ENCODE data around the gene EIF5AL1.

The EIF5AL1 gene

DNA sequence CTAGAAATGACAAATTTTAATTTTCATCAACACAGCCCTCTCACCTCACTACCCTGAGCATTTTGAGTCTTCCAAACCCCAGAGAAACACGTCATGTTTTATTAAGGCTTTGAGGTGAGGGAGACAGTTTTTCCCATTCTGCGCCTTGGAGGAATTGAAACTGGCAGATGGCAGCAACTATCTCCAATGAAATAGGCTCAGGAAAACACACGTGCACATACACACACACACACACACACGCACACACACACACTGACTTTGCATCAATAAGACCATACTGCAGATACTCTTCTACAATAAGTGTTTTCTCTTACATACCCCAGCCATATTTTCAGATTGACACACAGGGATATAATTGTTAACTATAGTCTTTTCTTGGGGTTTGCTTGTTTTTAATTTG, 51.1 kb downstream of the EIF5AL1 start:
- ATAC-seq (ENCODE audit: insufficient read depth, low read depth) (no peak), DNase-seq (no peak)
- Histone ChIP-seq H3K79me2 (ENCODE audit: insufficient read depth, low read length) (no peaks in the 10 kb centered on the region), H3K4me3 (ENCODE audit: low read depth in 1 of 2, low read length in 2 of 2) (no peak overlapping the region), H4K20me1 (ENCODE audit: insufficient read depth, low read length) (peaks cover 6% of the 10 kb centered on the region; the same call in 1 of the 2 replicates), H3K9me3 (ENCODE audit: insufficient read depth, low read length, severe bottlenecking) (no peaks in the 10 kb centered on the region), H3K27ac (ENCODE audit: low read length) (no peak overlapping the region), H3K27me3 (ENCODE audit: insufficient read depth, low read length, poor library complexity) (no peaks in the 10 kb centered on the region), H2AFZ (ENCODE audit: low read depth, low read length) (no peak overlapping the region), H3K4me1 (ENCODE audit: insufficient read depth, low read length) (no peaks in the 10 kb centered on the region), H3K4me2 (ENCODE audit: insufficient read depth, low read length) (no peak overlapping the region), H3K9ac (ENCODE audit: low read depth, low read length) (no peak overlapping the region), H3K36me3 (ENCODE audit: insufficient read depth, low read length) (no peaks in the 10 kb centered on the region)
- TF ChIP-seq, protein P1, sequence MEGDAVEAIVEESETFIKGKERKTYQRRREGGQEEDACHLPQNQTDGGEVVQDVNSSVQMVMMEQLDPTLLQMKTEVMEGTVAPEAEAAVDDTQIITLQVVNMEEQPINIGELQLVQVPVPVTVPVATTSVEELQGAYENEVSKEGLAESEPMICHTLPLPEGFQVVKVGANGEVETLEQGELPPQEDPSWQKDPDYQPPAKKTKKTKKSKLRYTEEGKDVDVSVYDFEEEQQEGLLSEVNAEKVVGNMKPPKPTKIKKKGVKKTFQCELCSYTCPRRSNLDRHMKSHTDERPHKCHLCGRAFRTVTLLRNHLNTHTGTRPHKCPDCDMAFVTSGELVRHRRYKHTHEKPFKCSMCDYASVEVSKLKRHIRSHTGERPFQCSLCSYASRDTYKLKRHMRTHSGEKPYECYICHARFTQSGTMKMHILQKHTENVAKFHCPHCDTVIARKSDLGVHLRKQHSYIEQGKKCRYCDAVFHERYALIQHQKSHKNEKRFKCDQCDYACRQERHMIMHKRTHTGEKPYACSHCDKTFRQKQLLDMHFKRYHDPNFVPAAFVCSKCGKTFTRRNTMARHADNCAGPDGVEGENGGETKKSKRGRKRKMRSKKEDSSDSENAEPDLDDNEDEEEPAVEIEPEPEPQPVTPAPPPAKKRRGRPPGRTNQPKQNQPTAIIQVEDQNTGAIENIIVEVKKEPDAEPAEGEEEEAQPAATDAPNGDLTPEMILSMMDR (IDR thresholded peaks at IDR 0.05; ENCODE audit: borderline replicate concordance, extremely low read depth, low read length, poor library complexity, severe bottlenecking) = no peak
- TF ChIP-seq EZH2 (IDR thresholded peaks at IDR 0.05; ENCODE audit: borderline replicate concordance, low read depth, low read length, severe bottlenecking) = no peak

Measured in DND-41 (cell line).